AG04449 (cell line): ENCODE results near the gene ALG1.

ENCODE experiments used
- CTCF ChIA-PET: fragments of 350-600 bp; formaldehyde crosslinking; extraction: SDS; loops from one replicate; lab custom pipeline; 2021; ENCODE audit warnings: antibody characterized with exemption; lab: Yijun Ruan, JAX
- POLR2A ChIA-PET: fragments of 400-600, 350-600 bp; formaldehyde crosslinking; extraction: SDS; loops from one replicate; lab custom pipeline; 2020; ENCODE audit warnings: antibody characterized with exemption, inconsistent platforms; lab: Yijun Ruan, JAX
- DNase-seq: peaks from one replicate; pipeline ENCODE4 v3.0.0-alpha.2; 2010; ENCODE audit warnings: low read depth, low spot score
- H3K4me3 ChIP-seq: 2 replicates; pipeline ENCODE4 v1.5.1; 2011; ENCODE audit warnings: low read depth, mild to moderate bottlenecking, control low read depth, low read length
- CTCF ChIP-seq: IDR thresholded peaks from one replicate; pipeline ENCODE4 v1.5.1; 2011; ENCODE audit warnings: mild to moderate bottlenecking, moderate library complexity, low read length, control low read depth, inconsistent platforms; ENCODE audit not compliant: insufficient read depth; ENCODE audit errors: missing control alignments

The ALG1 gene

DNA sequence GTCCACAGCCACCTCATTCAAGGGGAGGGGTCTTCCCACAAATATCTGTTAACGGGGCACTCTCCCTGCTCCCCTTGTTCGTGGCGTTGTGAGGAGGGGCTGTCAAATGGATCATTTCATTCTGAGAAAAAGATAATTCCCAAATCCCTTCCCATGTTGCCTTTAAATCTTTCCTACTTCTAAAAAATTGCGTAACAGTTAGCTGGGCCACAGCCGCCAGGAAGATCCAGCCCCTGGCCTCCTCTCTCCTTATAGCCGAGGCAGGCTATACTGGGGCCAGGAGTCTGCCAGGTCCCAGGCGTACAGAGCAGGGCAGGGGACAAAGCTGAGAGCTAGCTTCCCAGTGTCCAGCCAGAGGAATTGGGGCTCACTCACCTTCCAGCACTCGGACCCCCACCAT lies 6.3 kb upstream of the ALG1 start:
- ChIA-PET POLR2A (no interaction called here), CTCF (no interaction called here)
- TF ChIP-seq CTCF = no peak
- DNase-seq = no peak
- no peak overlapping the region for H3K4me3 ChIP-seq

GRCh38 chr16:5065813-5066212 lies 5.8 kb upstream of the ALG1 start, which contains the start of gene C16orf89:
C16orf89 (minus strand) TSS chr16:5065956; CDS start chr16:5065908, 48 bp downstream.
- ChIA-PET POLR2A (no interaction called here), CTCF (interaction anchor here (1.0 kb wide), 1 partner anchor 21 kb away, joined by 3 read pairs; no protein-coding TSS in a partner anchor)
- no peak for DNase-seq
- TF ChIP-seq CTCF = no peak
- no peak within 1 kb of the TSS for H3K4me3 ChIP-seq

GRCh38 chr16:5066511-5066910 lies 5.1 kb upstream of the ALG1 start:
- POLR2A ChIA-PET = no interaction called here
- no peak overlapping the region for H3K4me3 ChIP-seq
- no peak for DNase-seq
- no peak for TF ChIP-seq CTCF
- CTCF ChIA-PET = interaction anchor here (1.0 kb wide), 1 partner anchor 22 kb away, joined by 3 read pairs; no protein-coding TSS in a partner anchor

DNA sequence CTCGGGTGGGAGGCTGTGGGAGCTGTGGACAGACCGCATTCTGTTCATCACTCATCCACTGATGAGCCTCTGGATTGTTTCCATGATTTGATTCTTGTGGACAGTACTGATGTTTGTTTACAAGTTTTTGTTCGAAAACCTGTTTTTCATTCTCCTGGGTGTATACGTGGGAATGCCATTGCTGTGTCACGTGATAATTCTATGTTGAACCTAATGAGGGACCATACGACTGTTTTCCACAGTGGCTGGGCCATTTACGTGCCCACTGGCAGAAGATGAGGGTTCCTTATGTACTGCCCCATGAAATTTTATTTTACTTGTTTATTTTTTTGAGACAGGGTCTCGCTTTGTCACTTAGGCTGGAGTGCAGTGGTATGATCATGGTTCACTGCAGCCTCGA lies 2.6 kb upstream of the ALG1 start:
- no peak overlapping the region for H3K4me3 ChIP-seq
- DNase-seq = no peak
- CTCF ChIA-PET = interaction anchor here (1.3 to 1.8 kb wide), 2 partner anchors 11 to 16 kb away, joined by 4 to 6 read pairs; no protein-coding TSS in a partner anchor
- TF ChIP-seq CTCF = no peak
- POLR2A ChIA-PET = no interaction called here

DNA sequence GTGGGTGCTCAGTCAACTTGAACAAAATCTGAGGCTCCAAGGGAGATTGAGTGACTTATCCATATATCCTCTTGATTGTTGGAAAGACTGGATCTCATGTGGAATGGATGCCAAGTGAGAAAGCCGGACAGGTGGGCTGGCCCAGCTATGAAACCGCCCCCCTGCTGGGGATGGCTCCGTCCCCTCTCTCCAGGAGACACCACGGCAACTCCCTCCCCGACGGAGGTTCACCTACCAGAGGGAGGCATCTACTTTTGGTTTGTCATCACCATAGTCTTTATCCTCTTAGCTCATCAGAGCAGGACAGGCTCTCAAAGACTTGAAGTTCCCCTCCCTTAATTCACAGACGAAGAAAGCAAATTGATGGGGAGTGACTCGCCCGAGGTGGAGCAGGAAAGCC lies 1.8 kb upstream of the ALG1 start:
- no peak for TF ChIP-seq CTCF
- ChIA-PET POLR2A (no interaction called here), CTCF (interaction anchor here (1.3 to 1.8 kb wide), 2 partner anchors 12 to 15 kb away, joined by 4 to 6 read pairs; no protein-coding TSS in a partner anchor)
- H3K4me3 ChIP-seq = no peak overlapping the region
- DNase-seq = no peak

- ChIA-PET POLR2A (interaction anchor here (0.7 kb wide), 1 partner anchor 125 kb away, joined by 3 read pairs; no protein-coding TSS in a partner anchor), CTCF (interaction anchor here (1.3 to 1.8 kb wide), 2 partner anchors 12 to 14 kb away, joined by 4 to 6 read pairs; no protein-coding TSS in a partner anchor)
- no peak overlapping the region for H3K4me3 ChIP-seq
- no peak for DNase-seq
- TF ChIP-seq CTCF = no peak
Observed at GRCh38 chr16:5070431-5071186, 1.0 kb upstream of the ALG1 start.
